Muscle layer of duodenum (tissue), 2 donors: ENCODE data around the gene KAZN.

Source experiments
- H3K27ac ChIP-seq: one replicate; pipeline ENCODE4 v1.7.0; 2013; ENCODE audit warnings: mild to moderate bottlenecking, low read length
- H3K27me3 ChIP-seq: one replicate; pipeline ENCODE4 v1.7.0; 2013; ENCODE audit warnings: low read depth, mild to moderate bottlenecking, control low read depth, low read length
- H3K36me3 ChIP-seq, 2 donors: one replicate each; pipeline ENCODE4 v1.7.0; 2013; ENCODE audit warnings: low read length in 2 of 2, control low read depth in 1 of 2, mild to moderate bottlenecking in 1 of 2; ENCODE audit not compliant: insufficient read depth in 2 of 2, control insufficient read depth in 1 of 2
- H3K4me1 ChIP-seq, 2 donors: one replicate each; pipeline ENCODE4 v1.7.0; 2013; ENCODE audit warnings: low read length in 2 of 2, mild to moderate bottlenecking in 2 of 2, control low read depth in 1 of 2, moderate library complexity in 1 of 2; ENCODE audit not compliant: insufficient read depth in 2 of 2, control insufficient read depth in 1 of 2
- H3K4me3 ChIP-seq, 2 donors: one replicate each; pipeline ENCODE4 v1.7.0; 2013; ENCODE audit warnings: low read length in 2 of 2, low read depth in 1 of 2, mild to moderate bottlenecking in 1 of 2
- H3K9me3 ChIP-seq, 2 donors: one replicate each; pipeline ENCODE4 v1.7.0; 2013; ENCODE audit warnings: low read length in 2 of 2, control low read depth in 1 of 2, mild to moderate bottlenecking in 1 of 2; ENCODE audit not compliant: control insufficient read depth in 1 of 2
- donor health status: healthy.

Gene KAZN

DNA sequence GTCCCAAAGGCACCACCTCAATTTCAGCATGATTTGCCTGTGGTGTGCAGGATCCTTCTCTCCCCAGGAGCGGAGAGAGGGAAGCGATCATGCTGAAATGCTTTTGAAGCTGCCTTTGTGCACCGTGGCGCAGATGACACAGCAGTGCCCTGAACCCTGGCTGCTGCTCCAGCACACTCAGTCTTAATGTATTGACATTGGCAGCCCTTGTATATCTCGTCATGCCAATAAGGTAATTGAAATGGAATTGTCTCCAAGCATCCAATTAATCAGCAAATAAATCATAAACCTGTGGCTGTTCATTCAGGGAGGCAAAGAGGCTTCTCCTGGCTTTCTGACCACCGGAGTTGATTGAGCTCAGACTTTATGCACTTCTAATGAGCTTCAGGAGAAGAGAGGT lies 139.8 kb downstream of the KAZN start:
- Histone ChIP-seq H3K4me1 (peaks cover 0 to 3% of the 10 kb centered on the region in 2 donors), H3K9me3 (no peaks in the 10 kb centered on the region), H3K4me3 (no peak overlapping the region), H3K27me3 (peaks cover 5% of the 10 kb centered on the region), H3K27ac (no peak overlapping the region), H3K36me3 (no peaks in the 10 kb centered on the region)

DNA sequence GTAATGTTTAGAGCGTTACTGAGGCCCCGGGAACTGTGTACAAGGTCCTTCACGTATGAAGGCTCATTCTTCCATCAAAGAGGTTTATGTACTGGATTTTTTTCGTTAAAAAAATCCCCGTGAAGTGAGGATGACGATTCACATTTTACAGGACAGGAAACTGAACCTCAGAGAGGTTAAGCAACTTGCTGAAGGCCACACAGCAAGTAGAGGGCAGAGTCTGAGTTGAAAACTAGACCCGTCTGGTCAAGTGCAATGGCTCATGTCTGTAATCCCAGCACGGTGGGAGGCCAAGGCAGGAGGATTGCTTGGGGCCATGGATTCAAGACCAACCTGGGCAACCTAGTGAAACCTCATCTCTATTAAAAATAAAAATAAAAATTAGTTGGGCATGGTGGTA lies 140.2 kb downstream of the KAZN start:
- H3K27ac ChIP-seq: no peak overlapping the region
- peaks cover 5% of the 10 kb centered on the region for H3K27me3 ChIP-seq
- no peaks in the 10 kb centered on the region for H3K9me3 ChIP-seq
- H3K36me3 ChIP-seq: no peaks in the 10 kb centered on the region
- no peaks in the 10 kb centered on the region for H3K4me1 ChIP-seq
- H3K4me3 ChIP-seq: no peak overlapping the region

DNA sequence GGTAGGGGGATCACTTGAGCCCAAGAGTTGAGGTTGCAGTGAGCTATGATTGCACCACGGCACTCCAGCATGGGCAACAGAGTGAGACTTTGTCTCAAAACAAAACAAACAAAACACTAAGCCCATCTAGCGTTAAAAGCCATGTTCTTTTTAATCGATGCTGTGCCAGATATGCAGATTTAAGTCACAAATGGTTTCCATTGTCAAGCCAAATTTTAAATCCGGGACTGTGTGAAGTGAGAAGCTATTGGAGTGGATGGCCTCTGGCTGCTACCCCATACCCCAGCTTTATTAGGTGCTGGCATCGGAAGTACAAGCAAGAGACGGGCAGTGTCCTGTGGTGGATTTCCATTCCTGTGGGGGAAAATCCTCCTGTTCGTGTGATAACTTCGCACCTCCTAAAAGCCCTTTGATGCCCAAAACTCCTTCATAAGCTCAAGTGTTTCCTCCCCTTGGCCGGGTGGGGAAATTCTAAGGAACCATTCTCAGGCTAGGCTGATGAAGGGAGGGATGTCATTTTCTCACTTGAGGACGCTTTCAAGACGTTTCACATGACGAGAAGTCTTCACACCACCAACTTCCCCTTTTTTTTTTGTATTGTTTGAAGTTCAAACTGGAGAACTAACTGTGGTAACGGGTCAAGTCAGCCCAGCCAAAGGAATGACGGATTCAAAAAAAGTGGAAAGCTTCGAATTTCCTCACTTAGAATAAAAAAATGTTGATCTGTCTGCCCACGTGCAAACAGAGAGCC lies 140.8 kb downstream of the KAZN start:
- Histone ChIP-seq H3K27me3 (peaks cover 5% of the 10 kb centered on the region), H3K9me3 (no peaks in the 10 kb centered on the region), H3K36me3 (no peaks in the 10 kb centered on the region), H3K27ac (no peak overlapping the region), H3K4me1 (no peaks in the 10 kb centered on the region), H3K4me3 (no peak overlapping the region)

DNA sequence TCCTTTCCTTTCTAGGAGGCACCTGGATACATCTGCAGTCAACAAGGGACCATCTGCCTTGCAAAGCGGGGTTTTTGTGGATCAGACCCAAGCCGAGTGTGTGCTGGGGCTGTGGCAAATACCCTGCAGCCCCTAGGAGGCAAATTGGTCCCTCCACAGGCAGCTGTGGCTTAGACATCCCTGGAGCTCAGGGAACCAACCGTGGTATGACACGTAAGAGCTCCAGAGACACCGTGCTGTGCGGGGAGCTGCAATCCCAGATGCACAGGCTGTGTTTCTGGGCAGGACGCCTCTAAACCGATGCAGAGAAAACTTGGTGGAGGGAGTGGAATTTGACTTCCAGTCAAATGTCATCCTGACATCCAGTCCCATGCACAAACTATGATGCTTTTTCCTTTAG lies 141.5 kb downstream of the KAZN start:
- H3K4me1 ChIP-seq: no peaks in the 10 kb centered on the region
- H3K27ac ChIP-seq: no peak overlapping the region
- H3K36me3 ChIP-seq: no peaks in the 10 kb centered on the region
- no peak overlapping the region for H3K4me3 ChIP-seq
- H3K27me3 ChIP-seq: peaks cover 5% of the 10 kb centered on the region
- no peaks in the 10 kb centered on the region for H3K9me3 ChIP-seq

DNA sequence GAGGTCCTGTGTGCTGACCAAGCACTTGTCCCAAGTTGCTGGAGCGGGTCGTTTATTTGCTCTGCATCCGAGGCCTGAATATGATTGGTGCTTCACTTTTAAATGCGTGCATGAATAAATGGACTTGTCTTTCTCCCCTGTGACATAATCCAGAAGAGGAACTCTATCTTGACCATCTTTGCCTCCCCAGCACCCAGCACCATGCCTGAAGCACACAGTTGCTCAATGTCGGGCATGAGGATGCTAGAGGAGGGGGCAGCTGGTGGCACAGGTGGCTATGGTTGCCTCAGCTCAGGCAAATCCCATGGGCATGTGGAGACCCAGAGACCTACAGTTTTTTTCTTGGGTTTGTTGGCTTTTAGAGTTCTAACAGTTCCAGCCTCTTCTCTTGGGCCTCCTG lies 142.6 kb downstream of the KAZN start:
- Histone ChIP-seq H3K36me3 (no peaks in the 10 kb centered on the region), H3K27me3 (peaks cover 5% of the 10 kb centered on the region), H3K27ac (no peak overlapping the region), H3K9me3 (no peaks in the 10 kb centered on the region), H3K4me1 (peaks cover 0 to 5% of the 10 kb centered on the region in 2 donors), H3K4me3 (no peak overlapping the region)

DNA sequence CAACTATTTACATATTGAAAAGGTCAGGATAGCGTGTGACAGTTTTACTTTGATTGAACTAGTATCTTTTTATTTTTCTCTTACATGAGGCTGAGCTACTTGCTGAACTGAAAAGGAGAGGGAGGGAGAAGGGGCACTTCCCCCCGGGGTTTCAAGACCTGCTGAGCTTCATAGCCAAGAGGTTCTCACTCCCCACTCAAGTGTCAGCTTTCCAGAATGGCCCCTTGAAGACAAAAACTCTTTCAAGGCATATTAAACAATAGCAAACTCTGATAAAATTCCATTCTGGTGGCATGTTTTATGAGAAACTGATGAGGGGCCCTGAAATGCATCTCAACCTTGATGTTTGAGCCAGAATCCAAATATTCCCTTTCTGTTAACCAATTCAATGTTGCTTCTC lies 143.0 kb downstream of the KAZN start:
- H3K36me3 ChIP-seq: no peaks in the 10 kb centered on the region
- H3K27me3 ChIP-seq: peaks cover 5% of the 10 kb centered on the region
- H3K9me3 ChIP-seq: no peaks in the 10 kb centered on the region
- peak overlapping the region; percentile 14 for H3K27ac ChIP-seq
- no peak overlapping the region for H3K4me3 ChIP-seq
- peaks cover 0 to 5% of the 10 kb centered on the region in 2 donors for H3K4me1 ChIP-seq

DNA sequence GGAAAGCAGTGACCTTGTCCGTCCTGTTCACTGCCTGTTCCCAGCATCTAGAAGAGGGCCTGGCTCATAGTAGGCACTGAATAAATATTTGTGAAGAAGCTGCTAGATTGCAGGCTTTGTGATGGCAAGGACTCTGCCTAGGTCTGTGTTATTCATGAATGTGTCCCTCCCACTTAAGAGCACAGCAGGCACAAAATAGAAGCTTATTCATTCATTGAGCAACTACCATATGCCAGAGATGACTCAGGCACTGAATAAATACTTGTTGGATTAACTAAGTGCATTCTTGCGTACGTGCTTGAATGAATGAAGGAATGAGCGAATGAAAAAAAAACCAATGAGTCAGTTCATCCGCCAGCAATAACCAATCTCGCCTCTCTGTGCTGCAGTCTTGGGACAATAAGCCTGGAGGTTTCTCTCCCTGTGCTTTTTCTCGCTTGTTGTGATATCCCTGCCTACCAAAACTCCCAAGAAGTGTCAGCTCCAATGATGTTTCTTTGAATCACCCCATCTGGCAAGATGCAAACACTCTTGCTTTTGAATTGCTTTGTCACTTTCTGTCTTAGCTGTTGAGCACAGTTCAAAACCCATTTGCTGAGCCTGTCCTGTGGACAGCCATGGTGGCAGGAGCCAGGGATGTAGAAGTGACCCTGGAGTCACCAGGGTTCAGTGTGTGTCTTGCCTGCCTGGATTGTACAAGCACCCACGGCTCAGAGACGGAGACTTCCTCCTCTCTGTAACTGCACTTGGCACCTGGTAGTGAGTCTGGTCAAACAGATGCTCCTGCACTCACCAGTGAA lies 143.9 kb downstream of the KAZN start:
- Histone ChIP-seq H3K27me3 (no peaks in the 10 kb centered on the region), H3K27ac (no peak overlapping the region), H3K4me1 (peaks cover 0 to 5% of the 10 kb centered on the region in 2 donors), H3K36me3 (no peaks in the 10 kb centered on the region), H3K4me3 (no peak overlapping the region), H3K9me3 (no peaks in the 10 kb centered on the region)

DNA sequence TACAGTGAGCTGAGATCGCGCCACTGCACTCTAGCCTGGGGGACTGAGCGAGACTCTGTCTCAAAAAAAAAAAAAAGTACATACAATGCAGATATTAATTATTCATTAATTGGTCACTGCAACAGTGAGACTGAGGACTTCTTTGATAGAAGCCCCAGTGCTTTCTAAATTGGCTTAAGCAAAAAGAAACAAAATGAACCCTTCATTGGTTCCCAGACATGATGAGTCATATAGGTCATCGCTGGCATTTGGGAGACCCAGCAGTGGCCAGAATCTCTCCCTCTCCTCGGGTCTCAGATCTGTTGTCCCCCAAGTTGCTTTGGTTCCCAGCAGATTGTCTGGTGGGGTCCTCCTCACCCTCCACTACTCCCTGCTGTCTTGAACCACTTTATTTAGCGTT lies 144.9 kb downstream of the KAZN start:
- peaks cover 0 to 5% of the 10 kb centered on the region in 2 donors for H3K4me1 ChIP-seq
- H3K9me3 ChIP-seq: no peaks in the 10 kb centered on the region
- no peak overlapping the region for H3K4me3 ChIP-seq
- H3K36me3 ChIP-seq: no peaks in the 10 kb centered on the region
- no peaks in the 10 kb centered on the region for H3K27me3 ChIP-seq
- H3K27ac ChIP-seq: no peak overlapping the region

DNA sequence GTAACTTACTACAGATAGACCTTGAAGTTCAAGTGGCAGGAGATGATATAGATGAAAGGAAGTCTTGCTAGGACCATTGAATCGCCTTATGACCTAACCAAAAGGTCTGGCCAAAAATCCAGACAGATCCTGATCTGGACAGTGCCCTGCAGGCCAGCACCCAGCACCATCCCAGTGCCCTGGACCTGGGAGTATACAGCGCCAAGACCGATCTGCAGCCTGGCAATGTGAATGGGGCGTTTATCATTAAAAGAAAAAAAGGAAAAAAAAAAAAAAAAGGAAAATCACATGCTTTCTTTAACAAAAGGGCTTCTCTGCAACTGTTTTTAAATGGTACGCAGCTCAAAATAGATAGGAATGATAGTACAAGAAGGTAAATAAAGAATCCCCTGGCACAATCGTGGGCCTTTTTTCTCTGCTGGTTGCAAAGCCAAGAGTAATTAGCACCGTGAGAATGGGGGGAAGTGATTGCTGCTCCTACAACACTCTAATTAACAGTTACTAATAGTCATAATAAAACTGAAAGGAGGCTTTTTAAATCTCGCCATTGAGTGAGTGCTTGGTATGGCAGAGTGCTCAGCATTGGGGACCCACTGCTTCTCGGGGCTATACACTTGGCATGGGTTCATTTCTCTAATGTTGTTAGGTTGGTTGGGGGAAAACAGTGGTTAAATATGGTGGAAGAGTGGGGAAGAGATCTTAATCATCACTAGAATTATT lies 146.7 kb downstream of the KAZN start:
- Histone ChIP-seq H3K27ac (no peak overlapping the region), H3K27me3 (no peaks in the 10 kb centered on the region), H3K4me3 (no peak overlapping the region), H3K4me1 (peaks cover 0 to 5% of the 10 kb centered on the region in 2 donors), H3K36me3 (no peaks in the 10 kb centered on the region), H3K9me3 (no peaks in the 10 kb centered on the region)

DNA sequence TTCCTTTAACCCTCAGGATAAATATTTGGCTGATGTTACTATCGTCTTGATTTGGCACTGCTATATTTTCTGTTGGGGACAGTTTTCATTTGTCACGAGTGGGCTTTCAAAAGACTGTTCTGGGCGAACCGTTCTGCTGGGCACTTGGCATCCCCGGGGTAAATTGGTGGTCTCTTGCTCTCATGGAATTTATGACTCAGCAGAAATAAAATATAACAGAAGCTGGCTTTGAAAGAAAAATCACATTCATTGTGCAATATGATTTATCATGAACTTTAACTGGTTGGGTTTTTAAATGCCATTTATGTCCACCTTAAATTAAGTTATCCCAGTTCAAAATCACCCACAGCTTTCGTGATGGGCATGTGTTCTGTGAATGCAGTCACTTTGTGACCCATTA lies 147.3 kb downstream of the KAZN start:
- H3K4me1 ChIP-seq: peaks cover 0 to 5% of the 10 kb centered on the region in 2 donors
- H3K27me3 ChIP-seq: no peaks in the 10 kb centered on the region
- no peak overlapping the region for H3K27ac ChIP-seq
- H3K36me3 ChIP-seq: no peaks in the 10 kb centered on the region
- no peak overlapping the region for H3K4me3 ChIP-seq
- H3K9me3 ChIP-seq: no peaks in the 10 kb centered on the region

DNA sequence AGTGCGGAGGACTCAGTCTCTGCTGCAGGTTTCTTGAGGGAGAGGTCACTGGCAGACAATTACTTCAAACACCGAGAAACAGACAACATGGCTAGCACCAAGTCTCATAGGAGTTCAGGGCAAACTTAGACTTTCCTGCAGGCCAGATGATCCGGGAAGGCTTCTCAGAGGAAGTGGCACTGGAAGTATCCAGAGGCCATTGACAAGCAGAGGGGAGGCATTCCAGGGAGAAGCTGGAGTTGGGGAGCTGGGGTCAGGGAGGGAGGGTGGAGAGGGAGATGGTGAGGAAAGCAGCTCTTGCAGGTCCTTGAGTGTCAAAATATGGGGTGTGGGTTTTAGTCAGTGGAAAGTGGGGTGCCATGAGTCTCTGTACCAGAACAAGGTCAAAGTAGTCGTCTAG lies 147.9 kb downstream of the KAZN start:
- Histone ChIP-seq H3K27me3 (no peaks in the 10 kb centered on the region), H3K36me3 (no peaks in the 10 kb centered on the region), H3K27ac (no peak overlapping the region), H3K4me3 (no peak overlapping the region), H3K9me3 (no peaks in the 10 kb centered on the region), H3K4me1 (peaks cover 0 to 5% of the 10 kb centered on the region in 2 donors)
